Lung (tissue), 12 donors: ENCODE results near the gene TYW1. TPM values are rescaled to one million over a fixed set of nuclear protein-coding genes. Genes with fewer than 3 reads are reported as not detected.
"Not testable (repeated sequence)": the region's sequence is repeated elsewhere in the genome, so short reads cannot be mapped to it uniquely, and the experiment has no call there.

Source experiments
- ATAC-seq: fragments of 200-7000 bp; cut with Tn5 transposase; one replicate; pipeline ENCODE4 v1.9.1; 2020; ENCODE audit warnings: moderate number of reproducible peaks; ENCODE audit not compliant: insufficient read depth, low FRiP score
- DNase-seq, 3 donors: peaks; one replicate each; pipeline ENCODE4 v3.0.0-alpha.2; 2013 to 2017
- H3K27ac ChIP-seq, 2 donors: one replicate each; pipeline ENCODE4 v1.5.1; 2013; ENCODE audit warnings: mild to moderate bottlenecking in 2 of 2, moderate library complexity in 2 of 2, control low read depth in 1 of 2, inconsistent platforms in 1 of 2, low read depth in 1 of 2, low read length in 1 of 2
- H3K27me3 ChIP-seq, 3 donors: one replicate each; pipeline ENCODE4 v1.5.1; 2013; ENCODE audit warnings: low read length in 2 of 3; ENCODE audit not compliant: control insufficient read depth in 3 of 3, insufficient read depth in 3 of 3
- H3K36me3 ChIP-seq, 4 donors: one replicate each; pipeline ENCODE4 v1.5.1; 2013; ENCODE audit warnings: low read length in 4 of 4, mild to moderate bottlenecking in 1 of 4, moderate library complexity in 1 of 4; ENCODE audit not compliant: control insufficient read depth in 4 of 4, insufficient read depth in 4 of 4
- H3K4me1 ChIP-seq, 5 donors: one replicate each; pipeline ENCODE4 v1.5.1; 2013; ENCODE audit warnings: low read length in 5 of 5, mild to moderate bottlenecking in 2 of 5, moderate library complexity in 1 of 5; ENCODE audit not compliant: control insufficient read depth in 5 of 5, insufficient read depth in 5 of 5
- H3K4me3 ChIP-seq: one replicate; pipeline ENCODE4 v1.5.1; 2013; ENCODE audit warnings: mild to moderate bottlenecking, control low read depth, moderate library complexity
- H3K9ac ChIP-seq, 2 donors: one replicate each; pipeline ENCODE4 v1.5.1; 2013; ENCODE audit warnings: low read length in 2 of 2, control low read depth in 1 of 2; ENCODE audit not compliant: insufficient read depth in 1 of 2
- H3K9me3 ChIP-seq, 4 donors: one replicate each; pipeline ENCODE4 v1.5.1; 2013; ENCODE audit warnings: low read length in 3 of 4, mild to moderate bottlenecking in 1 of 4, moderate library complexity in 1 of 4; ENCODE audit not compliant: control insufficient read depth in 4 of 4, insufficient read depth in 3 of 4
- WGBS, 2 donors: extraction: QIAGEN DNeasy Blood & Tissue Kit; methylation state at CpG; one replicate each; pipeline ENCODE4 v1.1.7; 2013; 5-methylcytosine and 5-hydroxymethylcytosine counted together
- polyA plus RNA-seq, 2 donors: library from polyadenylated mRNA; stranded (reverse); fragments of 200-250 nt; gene quantifications; one replicate each; pipeline ENCODE4 v1.2.1, GENCODE V29; 2013
- total RNA-seq, 2 donors: library from RNA; depleted of rRNA in 1 of 2; stranded (reverse); fragments of >200 nt in 1 of 2; gene quantifications; one replicate each; pipeline ENCODE4 v1.2.1, GENCODE V29; 2014 to 2021
- TF ChIP-seq, protein P1 (sequence below): IDR thresholded peaks from 2 replicates; pipeline ENCODE4 v1.5.1; 2012; ENCODE audit warnings: mild to moderate bottlenecking; ENCODE audit errors: control extremely low read depth, extremely low read depth
- donor health status: control.
- donor health status: control.
- donor health status: Bipolar disorder and iron deficiency.
- donor health status: healthy.
- donor health status: DM: yes; HTN: yes; CAD: no.

TYW1 gene
- total and polyA plus RNA-seq, 4 donors: 6.1 to 27.1 (median 12.0) TPM

- H3K27ac ChIP-seq, H3K27me3 ChIP-seq, H3K4me1 ChIP-seq, H3K9ac ChIP-seq, H3K36me3 ChIP-seq, H3K9me3 ChIP-seq, ATAC-seq, H3K4me3 ChIP-seq: not testable (repeated sequence)
- 73 to 80% methylated on average over 11 of the region's 11 CpGs for WGBS, 2 donors
- DNase-seq: peak; percentile 68 to 88 (median 87)
Measured at GRCh38 chr7:67192889-67193613, 196.4 kb downstream of the TYW1 start.

- H3K4me3 ChIP-seq, H3K27me3 ChIP-seq, DNase-seq, H3K36me3 ChIP-seq, H3K4me1 ChIP-seq, H3K9me3 ChIP-seq, ATAC-seq, H3K9ac ChIP-seq, H3K27ac ChIP-seq: not testable (repeated sequence)
- WGBS, 2 donors: 94 to 100% methylated on average over 2 of the region's 2 CpGs
Measured at GRCh38 chr7:67196176-67196575, 199.5 kb downstream of the TYW1 start.

DNA sequence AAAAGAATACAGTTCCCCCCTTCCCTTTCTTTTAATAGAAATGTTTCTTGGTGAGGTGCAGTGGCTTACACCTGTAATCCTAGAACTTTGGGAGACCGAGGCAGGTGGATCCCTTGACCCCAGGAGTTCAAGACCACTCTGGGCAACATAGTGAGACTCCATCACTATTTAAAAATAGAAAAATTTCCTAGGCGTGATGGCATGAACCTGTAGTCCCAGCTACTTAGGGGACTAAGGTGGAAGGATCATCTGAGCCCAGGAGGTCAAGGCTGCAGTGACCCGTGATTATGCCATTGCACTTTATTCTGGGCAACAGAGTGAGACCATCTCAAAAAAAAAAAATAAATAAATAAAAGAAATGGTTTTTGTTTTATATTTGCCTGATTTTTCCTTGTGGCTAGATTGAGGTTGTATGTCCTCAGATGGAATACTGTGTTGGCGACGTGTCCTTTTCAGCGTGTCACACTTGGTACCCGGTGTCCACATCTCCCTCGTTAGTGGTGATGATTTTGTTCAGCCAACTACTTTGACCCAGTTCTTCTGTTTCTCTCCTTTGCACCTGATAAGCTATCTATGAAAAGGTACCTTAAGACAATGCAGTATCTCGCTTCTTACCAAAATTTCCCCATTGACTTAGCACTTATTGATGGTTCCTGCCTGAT lies 202.4 kb downstream of the TYW1 start:
- H3K4me3 ChIP-seq, H3K27me3 ChIP-seq, H3K27ac ChIP-seq, H3K4me1 ChIP-seq, ATAC-seq, H3K9me3 ChIP-seq, H3K9ac ChIP-seq, DNase-seq, H3K36me3 ChIP-seq: not testable (repeated sequence)
- 92 to 97% methylated on average over 8 of the region's 9 CpGs for WGBS, 2 donors

DNA sequence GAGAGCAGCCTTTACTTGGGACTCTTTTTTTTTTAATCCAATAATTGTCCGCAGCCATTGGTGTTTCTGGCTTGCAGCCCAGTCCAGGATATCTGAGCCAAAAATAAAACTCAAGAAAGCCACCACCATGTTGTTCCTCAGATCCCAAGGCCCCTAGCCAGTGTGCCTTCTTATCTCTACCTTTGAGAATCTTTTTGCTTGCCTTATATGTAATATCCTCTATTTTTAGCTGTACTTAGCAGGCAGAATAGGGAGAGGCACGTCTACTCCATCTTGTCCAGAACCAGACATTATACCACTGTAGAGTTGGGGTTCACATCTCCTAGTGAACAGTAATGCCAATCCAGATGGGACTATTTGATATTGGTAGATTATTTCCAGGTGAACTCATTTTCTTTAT lies 209.1 kb downstream of the TYW1 start:
- not testable (repeated sequence) for H3K9ac ChIP-seq, H3K4me3 ChIP-seq, H3K27me3 ChIP-seq, H3K36me3 ChIP-seq, H3K4me1 ChIP-seq, ATAC-seq, H3K27ac ChIP-seq, H3K9me3 ChIP-seq
- 82 to 93% methylated on average over 2 of the region's 2 CpGs for WGBS, 2 donors
- DNase-seq: peak in 1 of 3 donors; percentile 26

DNA sequence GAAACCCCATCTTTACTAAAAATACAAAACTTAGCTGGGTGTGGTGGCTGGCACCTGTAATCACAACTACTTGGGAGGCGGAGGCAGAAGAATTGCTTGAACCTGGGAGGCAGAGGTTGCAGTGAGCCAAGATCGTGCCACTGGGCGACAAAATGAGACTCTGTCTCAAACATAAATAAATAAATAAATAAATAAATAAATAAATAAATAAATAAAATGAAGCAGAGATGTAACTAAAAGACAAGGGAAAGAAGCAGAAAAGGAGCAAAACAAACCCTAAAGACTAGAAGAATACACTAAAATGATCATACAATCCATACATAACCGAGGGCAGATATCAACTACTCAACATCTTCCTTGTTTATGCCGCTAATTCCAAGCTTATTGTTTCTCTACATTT lies 209.8 kb downstream of the TYW1 start:
- Histone ChIP-seq H3K36me3 (peaks cover 0 to 4% (median under 1%) of the 10 kb centered on the region in 4 donors), H3K27ac (no peak overlapping the region), H3K27me3 (no peaks in the 10 kb centered on the region), H3K9me3 (peaks cover 0 to 3% (median 0%) of the 10 kb centered on the region in 4 donors), H3K4me3 (no peak overlapping the region), H3K4me1 (peaks cover 0 to 5% (median 0%) of the 10 kb centered on the region in 5 donors), H3K9ac (no peak overlapping the region)
- DNase-seq (no peak), ATAC-seq (no peak)
- 87 to 98% methylated on average over 5 of the region's 5 CpGs for WGBS, 2 donors
- TF ChIP-seq, protein P1, sequence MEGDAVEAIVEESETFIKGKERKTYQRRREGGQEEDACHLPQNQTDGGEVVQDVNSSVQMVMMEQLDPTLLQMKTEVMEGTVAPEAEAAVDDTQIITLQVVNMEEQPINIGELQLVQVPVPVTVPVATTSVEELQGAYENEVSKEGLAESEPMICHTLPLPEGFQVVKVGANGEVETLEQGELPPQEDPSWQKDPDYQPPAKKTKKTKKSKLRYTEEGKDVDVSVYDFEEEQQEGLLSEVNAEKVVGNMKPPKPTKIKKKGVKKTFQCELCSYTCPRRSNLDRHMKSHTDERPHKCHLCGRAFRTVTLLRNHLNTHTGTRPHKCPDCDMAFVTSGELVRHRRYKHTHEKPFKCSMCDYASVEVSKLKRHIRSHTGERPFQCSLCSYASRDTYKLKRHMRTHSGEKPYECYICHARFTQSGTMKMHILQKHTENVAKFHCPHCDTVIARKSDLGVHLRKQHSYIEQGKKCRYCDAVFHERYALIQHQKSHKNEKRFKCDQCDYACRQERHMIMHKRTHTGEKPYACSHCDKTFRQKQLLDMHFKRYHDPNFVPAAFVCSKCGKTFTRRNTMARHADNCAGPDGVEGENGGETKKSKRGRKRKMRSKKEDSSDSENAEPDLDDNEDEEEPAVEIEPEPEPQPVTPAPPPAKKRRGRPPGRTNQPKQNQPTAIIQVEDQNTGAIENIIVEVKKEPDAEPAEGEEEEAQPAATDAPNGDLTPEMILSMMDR: no peak

GRCh38 chr7:67208656-67209055 lies 212.0 kb downstream of the TYW1 start:
- not testable (repeated sequence) for H3K9ac ChIP-seq, H3K9me3 ChIP-seq, H3K36me3 ChIP-seq, H3K4me1 ChIP-seq, DNase-seq, ATAC-seq, H3K4me3 ChIP-seq, H3K27ac ChIP-seq, H3K27me3 ChIP-seq
- 90 to 97% methylated on average over 4 of the region's 4 CpGs for WGBS, 2 donors
